GM12878 (cell line): ENCODE data around the gene NODAL. TPM values are rescaled to one million over a fixed set of nuclear protein-coding genes. Genes with fewer than 3 reads are reported as not detected.

Experiments used
- BMI1 ChIP-seq: fragments of 450-650 bp; IDR thresholded peaks from 2 replicates; pipeline ENCODE4 v1.6.1; 2016; ENCODE audit warnings: mild to moderate bottlenecking, moderate library complexity, borderline replicate concordance
- MTA2 ChIP-seq: fragments of 450-650 bp; IDR thresholded peaks from 2 replicates; pipeline ENCODE4 v1.6.1; 2016; ENCODE audit warnings: low read depth, mild to moderate bottlenecking, moderate library complexity
- NKRF ChIP-seq: fragments of 450-650 bp; conservative IDR thresholded peaks from 2 replicates; pipeline ENCODE4 v1.6.1; 2017; ENCODE audit warnings: mild to moderate bottlenecking, moderate library complexity
- SMARCA5 ChIP-seq: fragments of 450-650 bp; IDR thresholded peaks from 2 replicates; pipeline ENCODE4 v1.6.1; 2017; ENCODE audit warnings: mild to moderate bottlenecking
- STAT3 ChIP-seq: IDR thresholded peaks from 2 replicates; pipeline ENCODE4 v1.6.1; 2011; ENCODE audit warnings: low read depth, low read length, improper control_type of control experiment
- polyA plus RNA-seq, 11 experiments: library from polyadenylated mRNA; depleted of rRNA in 4 of 11; unstranded in 6 of 11; stranded (reverse) in 5 of 11; fragments of >200 nt; fragmentation: Nextera tagmentation in 4 of 11; fragmentation: Illumina TruSeq in 1 of 11; extraction: Ambion mirVana in 4 of 11; extraction: Trizol in 1 of 11; gene quantifications; 1 replicate in 1 of 11; 2 replicates in 10 of 11; pipeline versions ENCODE4 v1.2.1 to v1.2.3, GENCODE V29; 2011 to 2016; ENCODE audit warnings: inconsistent platforms in 2 of 11, missing spikeins in 2 of 11, low read depth in 1 of 11
- total RNA-seq, 4 experiments: library from RNA; depleted of rRNA in 3 of 4; stranded (reverse); fragments of >200 nt in 3 of 4; fragmentation: Illumina TruSeq in 1 of 4; extraction: Trizol in 1 of 4; gene quantifications; 2 replicates each; pipeline versions ENCODE4 v1.2.1 to v1.2.3, GENCODE V29; 2013 to 2021
- TF ChIP-seq, protein P1 (sequence below): fragments of 450-650 bp; IDR thresholded peaks from 2 replicates; pipeline ENCODE4 v1.6.1; 2016; ENCODE audit warnings: mild to moderate bottlenecking
- TF ChIP-seq, protein P2 (sequence below): IDR thresholded peaks from 2 replicates; pipeline ENCODE4 v1.6.1; 2012; ENCODE audit warnings: low read depth, low read length, improper control_type of control experiment

NODAL gene
- total and polyA plus RNA-seq, 10 of the 15 experiments (the other 5 are each of a cell fraction or from before 2014, with no cell fraction given): not detected

GRCh38 chr10:70437721-70438120 lies 3.8 kb downstream of the NODAL start (continued):
- TF ChIP-seq, protein P1, sequence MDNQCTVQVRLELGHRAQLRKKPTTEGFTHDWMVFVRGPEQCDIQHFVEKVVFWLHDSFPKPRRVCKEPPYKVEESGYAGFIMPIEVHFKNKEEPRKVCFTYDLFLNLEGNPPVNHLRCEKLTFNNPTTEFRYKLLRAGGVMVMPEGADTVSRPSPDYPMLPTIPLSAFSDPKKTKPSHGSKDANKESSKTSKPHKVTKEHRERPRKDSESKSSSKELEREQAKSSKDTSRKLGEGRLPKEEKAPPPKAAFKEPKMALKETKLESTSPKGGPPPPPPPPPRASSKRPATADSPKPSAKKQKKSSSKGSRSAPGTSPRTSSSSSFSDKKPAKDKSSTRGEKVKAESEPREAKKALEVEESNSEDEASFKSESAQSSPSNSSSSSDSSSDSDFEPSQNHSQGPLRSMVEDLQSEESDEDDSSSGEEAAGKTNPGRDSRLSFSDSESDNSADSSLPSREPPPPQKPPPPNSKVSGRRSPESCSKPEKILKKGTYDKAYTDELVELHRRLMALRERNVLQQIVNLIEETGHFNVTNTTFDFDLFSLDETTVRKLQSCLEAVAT: no peak
- TF ChIP-seq NKRF (no peak), BMI1 (no peak), STAT3 (no peak), MTA2 (no peak), SMARCA5 (no peak)
- TF ChIP-seq, protein P2, sequence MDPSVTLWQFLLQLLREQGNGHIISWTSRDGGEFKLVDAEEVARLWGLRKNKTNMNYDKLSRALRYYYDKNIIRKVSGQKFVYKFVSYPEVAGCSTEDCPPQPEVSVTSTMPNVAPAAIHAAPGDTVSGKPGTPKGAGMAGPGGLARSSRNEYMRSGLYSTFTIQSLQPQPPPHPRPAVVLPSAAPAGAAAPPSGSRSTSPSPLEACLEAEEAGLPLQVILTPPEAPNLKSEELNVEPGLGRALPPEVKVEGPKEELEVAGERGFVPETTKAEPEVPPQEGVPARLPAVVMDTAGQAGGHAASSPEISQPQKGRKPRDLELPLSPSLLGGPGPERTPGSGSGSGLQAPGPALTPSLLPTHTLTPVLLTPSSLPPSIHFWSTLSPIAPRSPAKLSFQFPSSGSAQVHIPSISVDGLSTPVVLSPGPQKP: no peak
